ENCODE data around the gene ATP9B.

The ATP9B gene

GRCh38 chr18:79107886-79108285 is 38.7 kb downstream of the ATP9B start:
- DNase-seq (ENCODE audit: extremely low read depth, low read depth), result no peak
- TF ChIP-seq, protein P1, sequence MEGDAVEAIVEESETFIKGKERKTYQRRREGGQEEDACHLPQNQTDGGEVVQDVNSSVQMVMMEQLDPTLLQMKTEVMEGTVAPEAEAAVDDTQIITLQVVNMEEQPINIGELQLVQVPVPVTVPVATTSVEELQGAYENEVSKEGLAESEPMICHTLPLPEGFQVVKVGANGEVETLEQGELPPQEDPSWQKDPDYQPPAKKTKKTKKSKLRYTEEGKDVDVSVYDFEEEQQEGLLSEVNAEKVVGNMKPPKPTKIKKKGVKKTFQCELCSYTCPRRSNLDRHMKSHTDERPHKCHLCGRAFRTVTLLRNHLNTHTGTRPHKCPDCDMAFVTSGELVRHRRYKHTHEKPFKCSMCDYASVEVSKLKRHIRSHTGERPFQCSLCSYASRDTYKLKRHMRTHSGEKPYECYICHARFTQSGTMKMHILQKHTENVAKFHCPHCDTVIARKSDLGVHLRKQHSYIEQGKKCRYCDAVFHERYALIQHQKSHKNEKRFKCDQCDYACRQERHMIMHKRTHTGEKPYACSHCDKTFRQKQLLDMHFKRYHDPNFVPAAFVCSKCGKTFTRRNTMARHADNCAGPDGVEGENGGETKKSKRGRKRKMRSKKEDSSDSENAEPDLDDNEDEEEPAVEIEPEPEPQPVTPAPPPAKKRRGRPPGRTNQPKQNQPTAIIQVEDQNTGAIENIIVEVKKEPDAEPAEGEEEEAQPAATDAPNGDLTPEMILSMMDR (IDR thresholded peaks at IDR 0.05; ENCODE audit: low read depth, low read length, missing control alignments), result no peak
- no peak overlapping the region for H3K4me3 ChIP-seq (replicated peaks; ENCODE audit: low read depth, low read length)

GRCh38 chr18:79108549-79109215 is 39.5 kb downstream of the ATP9B start:
- no peak overlapping the region for H3K4me3 ChIP-seq (replicated peaks; ENCODE audit: low read depth, low read length)
- TF ChIP-seq, protein P1 (IDR thresholded peaks at IDR 0.05; ENCODE audit: low read depth, low read length, missing control alignments), result no peak
- no peak for DNase-seq (ENCODE audit: extremely low read depth, low read depth)

GRCh38 chr18:79111483-79111882 is 42.3 kb downstream of the ATP9B start:
- H3K4me3 ChIP-seq (replicated peaks; ENCODE audit: low read depth, low read length), result no peak overlapping the region
- TF ChIP-seq, protein P1 (IDR thresholded peaks at IDR 0.05; ENCODE audit: low read depth, low read length, missing control alignments), result no peak
- no peak for DNase-seq (ENCODE audit: extremely low read depth, low read depth)

GRCh38 chr18:79117385-79117784 is 48.2 kb downstream of the ATP9B start:
- TF ChIP-seq, protein P1 (IDR thresholded peaks at IDR 0.05; ENCODE audit: low read depth, low read length, missing control alignments), result no peak
- H3K4me3 ChIP-seq (replicated peaks; ENCODE audit: low read depth, low read length), result no peak overlapping the region
- no peak for DNase-seq (ENCODE audit: extremely low read depth, low read depth)

DNA sequence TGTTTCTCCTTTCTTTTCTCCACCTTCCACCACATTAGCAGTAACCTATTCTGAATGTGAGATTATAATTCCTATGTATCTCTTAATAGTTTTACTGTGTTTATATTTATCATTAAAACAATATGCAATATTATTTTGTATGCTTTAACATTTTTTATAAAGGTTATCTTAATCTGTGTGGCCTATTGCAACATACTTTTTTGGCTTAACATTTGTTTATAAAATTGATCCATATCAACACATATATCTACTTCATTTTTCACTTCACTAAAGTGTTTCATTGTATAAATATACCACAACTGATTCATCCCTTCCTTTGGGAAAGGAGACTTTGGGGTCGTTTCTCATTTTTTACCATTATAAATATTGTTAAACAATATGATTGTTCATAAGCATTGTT is 48.6 kb downstream of the ATP9B start:
- TF ChIP-seq, protein P1 (IDR thresholded peaks at IDR 0.05; ENCODE audit: low read depth, low read length, missing control alignments), result no peak
- DNase-seq (ENCODE audit: extremely low read depth, low read depth), result no peak
- no peak overlapping the region for H3K4me3 ChIP-seq (replicated peaks; ENCODE audit: low read depth, low read length)

DNA sequence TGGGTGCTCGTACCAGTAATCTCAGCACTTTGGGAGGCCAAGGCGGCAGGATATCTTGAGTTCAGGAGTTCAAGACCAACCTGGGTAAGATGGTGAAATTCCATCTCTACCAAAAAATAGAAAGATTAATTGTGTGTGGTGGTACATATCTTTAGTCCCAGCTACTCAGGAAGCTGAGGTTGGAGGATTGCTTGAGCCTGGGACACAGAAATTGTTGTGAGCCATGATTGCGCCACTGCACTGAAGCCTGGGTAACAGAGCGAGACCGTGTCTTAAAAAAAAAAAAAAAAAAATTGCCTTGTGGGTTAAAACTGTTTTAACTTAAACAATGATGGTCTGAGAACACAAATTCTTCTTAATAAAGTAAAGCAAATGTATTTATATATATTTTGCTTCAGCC is 49.6 kb downstream of the ATP9B start:
- no peak overlapping the region for H3K4me3 ChIP-seq (replicated peaks; ENCODE audit: low read depth, low read length)
- TF ChIP-seq, protein P1 (IDR thresholded peaks at IDR 0.05; ENCODE audit: low read depth, low read length, missing control alignments), result no peak
- no peak for DNase-seq (ENCODE audit: extremely low read depth, low read depth)

Measured in HFF-Myc (cell line).